Measurements from ENCODE around the gene DOK7.
"Not testable (repeated sequence)": the region's sequence is repeated elsewhere in the genome, so short reads cannot be mapped to it uniquely, and the experiment has no call there.

Gene DOK7

DNA sequence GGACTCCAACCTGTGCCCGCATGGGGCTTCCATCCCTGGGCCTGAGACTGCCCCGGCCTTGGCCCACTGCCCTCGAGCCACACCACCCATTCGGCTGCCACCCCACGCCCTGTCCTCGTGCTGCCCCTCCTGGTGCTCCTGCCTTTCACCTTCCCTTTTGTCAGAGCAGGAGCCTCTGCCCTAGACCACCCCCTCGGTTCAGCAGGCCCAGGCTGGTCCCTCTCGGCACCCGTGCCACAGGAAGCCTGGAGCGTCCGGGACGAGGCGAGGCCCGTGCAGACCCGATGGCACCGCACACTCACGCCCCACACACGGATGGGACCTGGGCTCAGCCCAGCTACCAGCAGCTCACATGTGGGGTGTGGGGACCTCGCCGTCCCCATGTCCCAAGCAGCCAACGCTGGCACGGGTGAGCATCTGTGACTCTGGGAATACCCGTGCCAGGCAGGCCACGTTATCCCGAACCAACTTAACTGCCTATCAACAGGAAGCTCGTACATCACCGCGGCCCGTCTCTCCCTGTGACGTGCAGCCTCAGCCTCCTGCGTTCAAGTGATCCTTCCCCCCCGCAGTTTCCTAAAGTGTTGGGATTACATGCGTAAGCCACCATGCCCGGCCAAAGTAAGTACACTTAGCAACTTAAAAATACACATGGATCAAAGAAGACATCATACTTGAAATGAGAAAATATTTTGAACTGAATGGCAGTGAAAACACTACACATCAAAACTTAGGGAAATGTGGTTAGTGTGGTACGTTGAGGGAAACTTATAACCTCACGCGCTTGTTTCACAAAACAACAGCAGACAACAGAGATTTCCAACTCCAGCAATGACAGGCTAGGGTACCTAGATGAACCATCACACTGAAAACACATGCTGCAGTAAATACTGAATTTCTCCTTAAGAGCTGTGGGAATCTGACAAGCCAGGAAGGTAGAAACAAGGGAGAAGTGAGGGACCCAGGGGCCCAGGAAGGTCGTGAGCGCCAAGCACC, 40.1 kb downstream of the DOK7 start:
- no peak for DNase-seq (ENCODE audit: low read depth)

DNA sequence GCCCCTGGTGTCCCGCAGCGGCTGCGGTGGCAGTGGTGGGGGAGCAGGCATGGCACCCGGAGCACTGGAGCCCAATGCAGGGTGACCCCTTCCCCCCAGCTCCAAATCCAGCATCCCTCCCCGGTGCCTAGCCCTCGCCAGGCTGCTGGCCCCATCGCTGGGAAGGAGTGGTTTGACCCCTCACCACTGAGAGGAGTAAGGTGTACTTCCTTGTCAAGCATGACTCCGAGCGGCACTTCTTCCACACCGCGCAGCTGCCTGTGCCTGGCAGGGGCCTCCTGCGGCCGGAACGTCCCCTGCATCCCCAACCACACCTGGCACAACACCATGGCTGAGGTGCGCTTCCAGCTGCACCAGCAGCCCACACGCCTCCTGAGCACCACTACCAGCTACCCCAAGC, 42.1 kb downstream of the DOK7 start:
- DNase-seq (ENCODE audit: low read depth) = no peak

DNA sequence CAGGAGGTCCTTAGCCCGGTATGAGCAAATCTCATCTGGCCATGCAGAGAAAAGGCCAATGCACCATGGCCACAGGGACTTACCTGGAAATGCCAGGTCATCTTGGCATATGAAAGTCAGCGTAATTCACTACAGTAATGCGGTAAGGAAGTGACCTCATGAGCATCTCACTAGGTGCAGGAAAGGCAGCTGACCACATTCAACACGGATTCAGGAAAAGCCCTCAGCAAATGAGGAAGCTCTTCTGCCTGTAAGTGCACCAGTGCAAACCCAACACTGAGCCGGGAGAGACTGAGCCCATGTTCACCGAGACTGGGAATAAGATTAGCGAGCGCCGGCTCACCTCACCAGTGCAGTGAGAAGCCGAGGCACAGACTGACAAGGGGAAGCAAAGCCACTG, 45.4 kb downstream of the DOK7 start:
- no peak for DNase-seq (ENCODE audit: low read depth)

DNA sequence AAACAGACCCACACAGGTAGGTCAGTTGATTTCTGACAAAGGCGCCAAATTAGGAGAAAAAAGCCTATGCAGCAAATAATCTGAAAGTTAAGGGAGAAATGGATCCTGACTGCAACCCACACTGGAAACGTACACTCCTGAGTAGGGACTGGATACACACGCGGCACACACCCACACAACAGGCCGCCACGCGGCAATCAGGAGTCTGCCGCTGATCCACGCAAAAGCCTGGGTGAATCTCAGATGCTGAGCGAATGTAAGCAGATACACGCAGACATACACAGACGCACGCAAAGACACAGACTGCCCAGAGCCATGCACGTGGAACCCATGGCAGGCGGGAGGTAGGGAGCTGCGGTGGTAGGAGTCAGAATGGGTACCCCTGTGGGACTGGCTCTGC, 47.4 kb downstream of the DOK7 start:
- DNase-seq (ENCODE audit: low read depth) = no peak

DNA sequence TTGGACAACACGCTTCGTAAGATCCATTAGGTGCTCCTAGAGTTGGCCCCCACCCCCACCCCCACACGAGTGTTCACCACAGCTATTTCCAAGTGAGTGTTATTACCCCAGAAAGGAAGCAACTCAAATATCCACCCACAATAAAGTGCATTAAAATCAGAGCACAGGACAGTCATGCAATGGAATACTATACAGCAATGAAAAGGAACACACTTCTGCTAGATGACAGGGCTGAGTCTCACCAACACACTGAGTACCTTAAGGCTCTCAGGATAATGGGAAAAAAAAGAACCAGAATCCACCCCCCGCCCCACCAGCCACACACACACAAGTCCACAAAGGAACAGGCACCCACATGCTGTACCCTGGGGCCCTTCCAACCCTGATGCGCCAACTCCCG, 48.1 kb downstream of the DOK7 start:
- no peak for DNase-seq (ENCODE audit: low read depth)

DNA sequence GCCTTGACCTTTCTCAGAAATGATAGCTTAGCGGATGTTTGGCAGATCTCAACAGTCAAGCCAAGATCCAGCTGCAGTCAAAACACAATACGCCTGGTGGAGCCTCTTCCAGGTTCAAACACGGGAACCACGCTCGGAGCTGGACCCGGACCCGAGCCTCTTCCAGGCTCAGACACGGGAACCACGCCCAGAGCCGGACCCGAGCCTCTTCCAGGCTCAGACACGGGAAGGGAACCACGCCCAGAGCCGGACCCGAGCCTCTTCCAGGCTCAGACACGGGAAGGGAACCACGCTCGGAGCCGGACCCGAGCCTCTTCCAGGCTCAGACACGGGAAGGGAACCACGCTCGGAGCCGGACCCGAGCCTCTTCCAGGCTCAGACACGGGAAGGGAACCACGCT, 48.5 kb downstream of the DOK7 start:
- DNase-seq (ENCODE audit: low read depth) = not testable (repeated sequence)

DNA sequence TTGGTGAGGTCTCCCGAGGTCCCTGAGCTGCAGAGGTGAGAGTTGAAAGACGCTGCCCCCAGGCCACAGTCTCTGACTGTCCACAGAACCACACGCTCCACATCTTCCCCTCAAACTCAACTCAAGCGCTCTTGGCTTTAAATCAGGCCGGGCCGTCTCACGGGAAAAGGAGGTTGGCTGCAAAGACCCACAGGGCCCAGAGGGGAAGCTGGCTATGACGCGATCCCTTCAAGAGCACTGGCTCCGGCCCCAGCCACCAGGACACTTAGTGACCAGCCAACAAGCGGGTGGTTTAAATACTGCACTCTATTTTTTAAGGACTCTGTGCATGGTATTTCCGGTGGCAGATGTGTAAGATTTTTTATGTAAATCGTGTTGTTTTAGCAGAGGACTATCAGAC, 49.2 kb downstream of the DOK7 start:
- DNase-seq (ENCODE audit: low read depth) = no peak

DNA sequence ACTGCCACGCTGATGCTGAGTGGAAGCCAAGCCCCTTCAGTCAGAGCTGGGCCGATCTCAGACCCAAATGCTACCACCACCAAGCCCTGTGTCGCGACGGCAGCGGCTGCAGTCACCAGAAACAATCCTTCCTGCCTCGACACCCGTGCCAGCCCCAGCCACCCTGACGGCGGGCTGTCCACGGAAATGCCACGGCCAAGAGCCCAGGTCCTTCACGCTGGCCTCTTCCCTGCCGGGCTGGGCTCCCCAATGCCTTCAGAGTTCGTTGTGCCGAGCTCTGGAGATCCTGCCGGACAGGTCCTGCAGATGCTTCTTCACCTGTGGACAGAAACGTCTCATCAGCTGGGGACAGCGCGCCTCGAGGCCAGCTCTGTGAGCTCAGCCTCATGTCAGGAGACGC, 49.6 kb downstream of the DOK7 start:
- no peak for DNase-seq (ENCODE audit: low read depth)

DNA sequence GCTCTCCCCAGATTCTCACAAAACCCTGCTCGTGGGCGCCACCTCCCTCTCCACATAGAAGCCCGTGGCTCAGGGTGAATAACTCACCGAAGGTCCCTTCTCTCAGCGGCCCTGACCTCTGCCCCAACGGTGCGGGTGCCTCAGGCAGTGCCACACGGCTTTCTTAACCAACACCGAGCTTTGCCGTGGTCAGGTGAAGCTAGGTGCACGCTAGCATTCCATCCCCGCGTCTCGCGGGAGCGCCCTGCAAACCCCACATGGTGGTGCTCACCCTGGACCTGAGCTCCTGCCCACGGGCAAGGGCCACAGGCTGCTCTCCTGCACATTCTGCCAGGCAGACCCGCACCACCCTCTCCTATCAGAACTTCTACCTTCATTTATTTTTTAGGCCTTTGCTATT, 50.7 kb downstream of the DOK7 start:
- DNase-seq (ENCODE audit: low read depth) = no peak

DNA sequence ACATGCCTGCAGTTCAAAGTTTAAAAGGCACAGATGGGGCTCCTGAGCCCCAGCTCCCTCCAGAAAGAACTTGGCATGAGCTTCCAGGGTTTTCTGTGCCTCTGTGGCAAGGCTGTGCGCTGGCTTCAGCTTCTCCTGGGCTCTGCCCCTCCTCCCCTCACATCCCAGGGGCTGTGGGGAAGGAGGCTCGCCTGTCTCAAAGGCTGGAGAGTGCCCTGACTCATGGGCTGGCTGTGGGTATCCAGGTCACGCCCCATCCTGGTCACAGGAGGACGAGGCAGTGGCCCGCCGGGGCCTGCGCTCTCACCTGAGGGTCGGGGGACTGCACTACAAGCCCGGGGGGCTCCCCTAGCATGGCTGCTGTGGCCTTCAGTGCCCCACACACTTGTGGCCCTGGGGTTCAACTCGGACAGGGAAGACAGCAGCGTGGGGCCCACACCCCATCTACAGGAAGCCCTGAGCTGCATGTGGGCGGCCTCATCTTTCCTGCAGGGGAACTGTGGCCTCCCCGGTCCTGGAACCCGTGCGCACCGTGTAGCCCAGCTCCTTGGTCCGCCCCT, 51.2 kb downstream of the DOK7 start:
- no peak for DNase-seq (ENCODE audit: low read depth)

DNA sequence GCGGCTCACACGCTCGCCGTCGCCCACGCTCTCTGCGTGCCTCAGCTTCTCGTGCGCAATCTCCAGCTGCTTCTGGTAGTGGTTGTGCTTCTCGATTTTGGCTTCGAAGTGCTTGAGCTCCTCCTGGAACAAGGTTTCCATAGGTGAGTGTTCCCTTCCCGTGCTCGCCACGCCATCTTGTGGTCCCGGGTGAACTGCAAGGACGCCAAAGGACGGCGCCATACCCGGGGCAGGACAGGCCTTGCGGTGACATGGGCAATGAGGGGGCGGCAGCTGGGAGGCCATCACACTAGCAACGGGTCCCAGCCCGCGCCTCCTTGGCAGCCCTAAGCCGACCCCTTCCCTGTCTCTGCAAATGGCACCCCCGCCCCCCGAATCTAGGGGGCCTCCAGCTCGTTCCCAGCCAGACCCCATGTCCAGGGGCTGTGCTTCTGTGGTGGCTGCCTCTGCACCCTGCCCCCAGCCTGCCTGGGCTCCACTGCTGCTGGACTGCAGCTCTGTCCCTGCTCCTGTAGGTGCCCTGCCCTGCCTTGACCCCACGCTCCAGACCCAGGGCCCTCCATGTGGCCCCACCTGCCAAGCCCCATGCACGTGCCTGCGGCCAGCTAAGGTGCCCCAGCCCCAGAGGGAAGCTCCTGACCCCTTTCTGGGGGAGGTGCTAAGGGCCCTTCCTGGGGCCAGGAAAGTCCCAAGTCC, 51.8 kb downstream of the DOK7 start:
- no peak for DNase-seq (ENCODE audit: low read depth)

DNA sequence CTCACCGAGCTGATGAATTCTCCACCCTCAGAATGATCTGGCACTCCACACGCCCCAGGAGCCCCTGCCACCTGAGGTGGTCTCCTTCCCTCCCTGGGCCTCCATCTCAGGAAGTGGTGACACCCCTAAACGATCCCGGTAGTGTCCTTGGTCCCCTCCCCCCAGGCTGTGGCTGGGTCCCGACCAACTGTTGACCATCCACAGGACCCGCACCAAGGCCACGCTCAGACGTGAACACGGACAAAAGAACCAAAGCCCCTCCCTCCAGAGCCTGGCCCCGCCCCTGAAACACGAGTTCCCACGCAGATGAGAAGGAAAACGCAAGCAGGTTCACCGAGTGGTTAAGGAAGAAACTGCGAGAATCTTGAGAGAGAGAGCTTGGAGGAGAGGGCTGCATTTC, 52.5 kb downstream of the DOK7 start:
- no peak for DNase-seq (ENCODE audit: low read depth)

DNA sequence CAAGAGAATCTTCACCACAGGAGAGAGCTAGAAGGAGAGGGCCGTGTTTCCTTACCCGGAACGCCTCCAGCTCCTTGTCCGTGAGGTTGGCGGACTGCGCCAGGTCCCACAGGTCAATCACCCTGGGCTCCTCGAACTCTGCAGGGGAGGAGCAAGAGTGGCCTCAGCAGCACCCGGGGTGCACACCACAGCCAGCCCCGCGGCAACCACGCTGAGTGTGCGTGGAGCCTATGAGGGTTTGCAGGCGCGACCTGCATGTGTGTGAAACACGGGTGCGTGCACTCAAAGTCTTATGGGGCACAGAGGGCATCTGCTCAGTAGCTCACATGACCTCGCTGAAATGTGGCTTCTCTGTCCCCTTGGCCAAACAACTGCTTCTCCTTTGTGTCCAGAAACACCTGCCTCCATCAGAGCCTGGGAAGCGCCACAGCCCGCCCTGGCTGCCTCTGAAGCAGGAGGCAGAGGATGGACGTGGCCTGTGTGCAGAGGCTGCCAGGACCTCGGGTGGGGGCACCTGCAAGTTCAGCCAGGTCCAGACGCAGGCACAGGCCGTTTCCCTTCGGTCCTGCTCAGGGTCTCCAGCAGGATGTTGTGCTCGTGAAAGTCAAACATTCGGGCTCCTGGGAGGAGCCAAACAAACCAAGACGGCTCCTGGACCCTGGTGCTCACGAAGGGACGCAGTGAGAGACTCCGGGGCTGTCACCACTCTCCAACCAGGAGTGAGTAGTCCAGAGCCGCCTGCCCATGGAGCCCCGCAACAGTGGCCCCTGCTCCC, 53.1 kb downstream of the DOK7 start:
- DNase-seq (ENCODE audit: low read depth) = no peak

DNA sequence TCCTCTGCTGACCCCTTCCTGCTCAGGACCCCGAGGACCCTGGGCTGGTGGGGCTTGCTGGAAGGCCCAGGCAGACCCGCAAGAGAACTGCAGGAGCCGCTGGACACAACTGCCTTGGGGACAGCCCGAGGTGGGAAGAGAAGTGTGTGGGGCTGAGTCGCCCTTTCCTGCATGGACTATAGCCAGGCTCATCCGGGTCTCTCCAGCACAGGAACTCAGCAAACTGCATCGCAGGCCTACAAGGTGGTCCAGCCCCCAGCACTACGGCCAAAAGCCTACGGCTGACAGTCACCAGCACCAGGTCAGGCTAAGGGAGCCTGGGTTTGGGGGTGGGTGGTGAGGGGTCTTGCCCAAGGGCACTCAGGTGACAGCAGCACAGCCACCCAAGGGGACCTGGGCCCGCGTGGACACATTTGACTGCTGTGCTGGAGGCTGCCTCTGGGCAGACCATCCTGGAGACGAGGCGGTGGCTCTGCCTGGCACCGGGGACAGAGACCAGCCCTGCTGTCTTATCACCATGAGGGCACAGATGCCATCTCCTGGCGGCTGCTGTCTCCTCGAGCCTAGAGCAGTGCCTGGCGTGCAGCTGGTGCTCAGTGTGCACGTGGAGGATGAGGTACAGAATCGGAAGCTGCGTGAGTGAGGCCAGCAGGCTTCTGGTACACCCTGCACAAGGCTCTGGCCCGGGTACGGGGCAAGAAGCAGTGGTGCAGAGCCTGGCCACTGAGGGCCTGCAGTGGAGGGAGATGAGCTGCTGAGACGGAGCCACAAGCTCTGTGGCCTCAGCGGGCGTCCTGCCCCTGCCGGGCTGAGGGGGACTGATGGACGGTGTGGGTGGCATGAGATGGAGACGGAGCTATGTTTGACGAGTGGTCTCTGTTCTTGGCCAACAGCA, 54.0 kb downstream of the DOK7 start:
- DNase-seq (ENCODE audit: low read depth) = no peak

DNA sequence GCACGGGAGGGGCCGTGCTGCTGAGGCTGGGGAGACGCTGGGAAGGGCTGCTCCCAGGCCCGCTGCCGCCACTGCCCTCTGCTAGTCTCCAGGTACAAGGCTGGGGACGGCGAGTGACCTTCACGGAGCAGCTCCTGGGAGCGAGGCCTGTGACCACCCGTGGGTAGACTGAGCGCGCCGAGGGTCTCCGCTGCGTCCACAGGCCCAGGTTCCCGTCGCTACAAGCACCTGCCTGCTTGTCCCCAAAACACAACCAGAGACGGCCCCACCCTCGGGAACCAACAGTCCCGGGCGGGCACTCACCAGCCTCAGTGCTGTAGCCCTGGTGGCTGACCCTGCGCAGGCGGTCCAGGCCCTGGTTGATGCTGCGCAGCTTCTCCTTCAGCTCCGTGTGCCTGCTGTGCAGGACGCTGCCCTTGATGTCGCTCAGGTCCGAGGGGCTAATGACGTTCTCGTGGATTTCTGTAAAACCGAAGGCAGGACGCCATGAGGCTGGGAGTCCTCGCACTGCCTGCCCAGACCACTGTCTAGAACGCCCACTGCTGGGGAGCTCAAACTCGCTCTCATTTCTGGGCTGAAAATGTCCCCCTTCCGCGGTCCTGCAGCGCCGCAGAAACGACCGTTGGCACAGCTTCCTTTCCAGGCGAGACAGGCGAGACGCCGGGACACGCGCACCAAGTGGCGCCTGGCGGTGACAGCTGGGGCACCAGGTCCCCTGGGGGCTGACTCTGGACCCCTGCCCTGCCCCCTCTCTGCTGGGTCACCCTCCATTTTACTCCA, 54.8 kb downstream of the DOK7 start:
- no peak for DNase-seq (ENCODE audit: low read depth)

DNA sequence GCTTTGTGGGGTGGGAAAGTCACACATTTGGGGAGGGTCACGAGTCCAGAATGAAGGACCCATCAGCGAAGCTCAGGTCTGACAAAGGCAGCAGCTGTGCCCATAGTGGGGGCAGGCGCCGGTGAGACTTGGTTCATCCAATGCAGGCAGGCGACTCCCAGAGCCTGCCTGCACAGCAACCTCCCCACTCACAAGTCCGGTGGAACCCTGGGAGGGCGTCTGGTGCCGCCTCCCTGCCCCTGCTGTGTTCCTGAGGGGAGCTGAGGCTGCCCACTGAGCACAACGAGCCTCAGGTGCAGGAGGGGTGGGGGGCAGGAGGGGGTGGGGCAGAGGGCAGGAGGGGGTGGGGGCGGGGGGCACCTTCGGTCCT, 55.4 kb downstream of the DOK7 start:
- DNase-seq (ENCODE audit: low read depth) = no peak

DNA sequence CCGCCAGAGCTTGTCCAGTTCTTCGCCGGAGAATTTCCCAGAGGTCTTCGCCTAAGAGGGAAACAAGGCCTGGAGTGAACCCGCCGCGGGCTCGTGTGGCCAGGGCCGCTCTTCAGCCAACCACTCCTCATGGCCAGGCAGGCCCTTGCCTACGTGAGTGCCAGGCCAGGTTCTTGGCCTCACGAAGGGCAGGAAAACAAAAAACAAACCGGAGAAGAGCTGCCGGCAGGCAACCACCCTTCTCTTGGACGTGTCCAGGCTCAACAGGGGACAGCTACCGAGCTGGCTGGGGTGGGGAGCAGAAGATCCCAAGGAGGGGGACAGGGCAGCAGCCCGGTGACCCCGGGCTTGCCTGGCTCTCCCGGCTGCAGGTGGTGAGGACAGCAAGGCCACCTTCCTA, 55.8 kb downstream of the DOK7 start:
- DNase-seq (ENCODE audit: low read depth) = no peak

DNA sequence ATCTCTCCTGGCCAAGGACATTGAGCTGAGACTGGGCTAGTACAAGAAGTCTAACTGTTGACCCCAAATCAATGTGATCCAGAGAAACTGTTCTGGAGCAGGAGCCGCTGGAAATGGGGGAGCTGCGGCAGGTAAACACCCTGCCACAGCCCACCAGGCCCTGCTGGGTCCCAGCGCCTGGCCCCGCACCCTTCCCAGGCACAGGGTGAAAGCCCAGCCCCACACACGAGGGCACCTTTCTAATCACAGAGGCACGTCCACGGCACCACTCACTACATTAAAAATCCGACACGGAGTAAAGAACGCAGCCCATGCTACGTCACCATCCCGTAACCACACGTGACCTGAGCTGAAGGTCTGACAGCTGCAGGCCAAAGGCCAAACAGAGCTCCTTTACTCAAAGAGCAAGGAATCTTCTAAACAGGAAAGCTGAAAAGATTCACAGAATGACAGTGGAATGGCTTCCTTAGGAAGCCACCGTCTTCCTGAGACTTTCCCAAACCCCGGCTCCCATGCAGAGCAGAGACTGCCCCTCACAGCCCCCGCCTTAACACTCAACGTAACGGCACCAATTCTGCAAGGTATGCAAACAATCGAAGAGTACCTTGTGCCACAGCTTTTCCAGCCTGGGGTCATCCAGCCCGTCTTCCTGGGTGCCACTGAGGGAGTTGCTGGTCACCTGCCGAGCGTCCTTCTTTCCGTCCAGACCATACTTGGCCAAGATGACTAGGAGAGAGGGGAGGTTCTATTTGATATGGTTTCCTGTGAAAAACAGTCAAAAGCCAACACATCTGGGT, 56.6 kb downstream of the DOK7 start:
- DNase-seq (ENCODE audit: low read depth) = no peak

DNA sequence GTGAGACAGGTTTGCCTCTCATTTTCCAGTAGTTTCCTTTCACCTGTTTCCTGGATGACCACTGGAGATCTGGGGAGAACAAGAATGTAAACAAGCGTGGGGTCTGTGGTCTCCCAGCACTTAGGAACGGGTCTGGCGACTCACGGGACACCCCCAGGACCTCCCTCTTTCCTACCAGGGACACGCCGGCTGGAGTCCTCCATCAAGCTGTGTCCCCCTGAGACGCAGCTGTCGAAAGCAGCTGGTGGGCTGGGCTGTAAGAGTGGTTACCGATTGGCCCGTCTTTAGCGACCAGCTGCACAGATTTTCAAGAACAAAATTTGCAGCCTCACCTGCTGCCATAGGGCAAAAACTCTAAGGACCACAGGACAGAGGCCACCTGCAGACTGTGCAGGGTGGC, 57.2 kb downstream of the DOK7 start:
- no peak for DNase-seq (ENCODE audit: low read depth)

All from amniotic epithelial cell (primary cell).